Measurements from ENCODE around the gene GPLD1.
A peak's percentile ranks its signal among the peaks of the same experiment; 100 is the strongest.

Gene GPLD1

DNA sequence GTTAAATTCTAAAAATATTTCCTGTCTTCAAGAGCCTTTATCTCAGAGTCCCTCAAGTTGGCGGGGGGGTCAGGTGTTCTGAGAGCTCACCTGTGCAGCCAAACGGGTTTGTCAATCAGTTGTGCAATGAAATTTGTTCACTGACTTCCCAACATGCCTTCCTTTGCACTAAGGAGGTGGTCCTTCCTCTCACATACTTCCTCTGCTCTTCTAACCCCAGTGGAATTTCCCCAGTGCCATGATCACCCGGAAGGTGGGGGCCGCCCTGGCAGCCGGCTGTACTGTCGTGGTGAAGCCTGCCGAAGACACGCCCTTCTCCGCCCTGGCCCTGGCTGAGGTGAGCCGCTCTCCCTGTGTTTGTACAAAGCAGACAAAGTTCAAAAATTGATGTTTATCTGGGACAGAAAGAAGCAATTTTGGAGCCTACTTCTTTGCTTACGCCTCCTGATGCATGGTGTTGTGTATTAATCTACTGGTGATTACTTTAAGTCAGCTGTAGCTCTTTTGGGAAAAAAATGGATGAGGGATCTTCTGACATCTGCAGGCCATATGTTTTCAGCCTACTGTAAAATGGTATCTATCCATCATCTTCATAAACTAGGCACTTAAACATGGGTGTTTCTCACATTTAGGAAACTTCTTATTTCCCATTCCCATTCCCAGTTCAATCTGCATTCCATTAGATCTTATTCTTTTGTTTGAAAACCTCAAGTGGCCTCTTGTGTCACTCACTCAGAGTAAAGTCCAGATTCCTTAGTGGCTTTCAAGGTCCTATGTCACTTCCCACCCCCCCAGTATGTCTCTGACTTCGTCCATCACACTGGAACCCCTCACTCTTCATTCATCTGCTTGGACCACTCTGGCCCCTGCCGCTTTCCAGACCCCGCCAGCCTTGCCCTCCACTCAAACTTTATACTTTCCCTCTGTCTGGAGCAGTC is 15.5 kb upstream of the GPLD1 start:
- H3K36me3 ChIP-seq (ENCODE audit: low read depth) = no peaks in the 10 kb centered on the region
- no peak overlapping the region for H3K4me3 ChIP-seq (ENCODE audit: severe bottlenecking)
- no peaks in the 10 kb centered on the region for H3K9me3 ChIP-seq (ENCODE audit: severe bottlenecking)
- TF ChIP-seq, protein P1, sequence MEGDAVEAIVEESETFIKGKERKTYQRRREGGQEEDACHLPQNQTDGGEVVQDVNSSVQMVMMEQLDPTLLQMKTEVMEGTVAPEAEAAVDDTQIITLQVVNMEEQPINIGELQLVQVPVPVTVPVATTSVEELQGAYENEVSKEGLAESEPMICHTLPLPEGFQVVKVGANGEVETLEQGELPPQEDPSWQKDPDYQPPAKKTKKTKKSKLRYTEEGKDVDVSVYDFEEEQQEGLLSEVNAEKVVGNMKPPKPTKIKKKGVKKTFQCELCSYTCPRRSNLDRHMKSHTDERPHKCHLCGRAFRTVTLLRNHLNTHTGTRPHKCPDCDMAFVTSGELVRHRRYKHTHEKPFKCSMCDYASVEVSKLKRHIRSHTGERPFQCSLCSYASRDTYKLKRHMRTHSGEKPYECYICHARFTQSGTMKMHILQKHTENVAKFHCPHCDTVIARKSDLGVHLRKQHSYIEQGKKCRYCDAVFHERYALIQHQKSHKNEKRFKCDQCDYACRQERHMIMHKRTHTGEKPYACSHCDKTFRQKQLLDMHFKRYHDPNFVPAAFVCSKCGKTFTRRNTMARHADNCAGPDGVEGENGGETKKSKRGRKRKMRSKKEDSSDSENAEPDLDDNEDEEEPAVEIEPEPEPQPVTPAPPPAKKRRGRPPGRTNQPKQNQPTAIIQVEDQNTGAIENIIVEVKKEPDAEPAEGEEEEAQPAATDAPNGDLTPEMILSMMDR (IDR thresholded peaks at IDR 0.05; ENCODE audit: poor library complexity, severe bottlenecking) = no peak
- no peaks in the 10 kb centered on the region for H3K27me3 ChIP-seq (ENCODE audit: insufficient read depth, poor library complexity, severe bottlenecking)
- no peak for DNase-seq (ENCODE audit: low spot score)
- H3K27ac ChIP-seq (ENCODE audit: poor library complexity, severe bottlenecking) = no peak overlapping the region
- ATAC-seq (ENCODE audit: low read depth) = peak; percentile 86
- peaks cover 10% of the 10 kb centered on the region for H3K4me1 ChIP-seq (ENCODE audit: insufficient read depth, poor library complexity, severe bottlenecking)

DNA sequence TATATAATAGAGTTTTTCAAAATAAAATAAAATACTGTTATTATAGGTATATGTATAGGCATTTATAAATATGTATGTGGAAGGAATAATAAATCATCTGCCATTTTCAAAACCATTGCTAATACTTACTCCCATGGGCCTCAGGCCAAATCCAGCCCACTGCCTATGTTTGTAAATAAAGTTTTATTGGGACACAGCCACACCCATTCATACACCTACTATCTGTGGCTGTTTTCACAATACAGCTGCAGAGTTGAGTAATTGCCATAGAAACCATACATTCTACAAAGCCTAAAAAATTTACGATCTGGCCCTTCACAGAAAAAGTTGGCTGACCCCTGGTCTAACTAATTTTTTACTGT is 14.9 kb upstream of the GPLD1 start:
- Histone ChIP-seq H3K36me3 (ENCODE audit: low read depth) (no peaks in the 10 kb centered on the region), H3K4me3 (ENCODE audit: severe bottlenecking) (no peak overlapping the region), H3K27me3 (ENCODE audit: insufficient read depth, poor library complexity, severe bottlenecking) (no peaks in the 10 kb centered on the region), H3K9me3 (ENCODE audit: severe bottlenecking) (no peaks in the 10 kb centered on the region), H3K4me1 (ENCODE audit: insufficient read depth, poor library complexity, severe bottlenecking) (peaks cover 10% of the 10 kb centered on the region), H3K27ac (ENCODE audit: poor library complexity, severe bottlenecking) (no peak overlapping the region)
- TF ChIP-seq, protein P1 (IDR thresholded peaks at IDR 0.05; ENCODE audit: poor library complexity, severe bottlenecking) = no peak
- DNase-seq (ENCODE audit: low spot score) (no peak), ATAC-seq (ENCODE audit: low read depth) (peak; percentile 40)

DNA sequence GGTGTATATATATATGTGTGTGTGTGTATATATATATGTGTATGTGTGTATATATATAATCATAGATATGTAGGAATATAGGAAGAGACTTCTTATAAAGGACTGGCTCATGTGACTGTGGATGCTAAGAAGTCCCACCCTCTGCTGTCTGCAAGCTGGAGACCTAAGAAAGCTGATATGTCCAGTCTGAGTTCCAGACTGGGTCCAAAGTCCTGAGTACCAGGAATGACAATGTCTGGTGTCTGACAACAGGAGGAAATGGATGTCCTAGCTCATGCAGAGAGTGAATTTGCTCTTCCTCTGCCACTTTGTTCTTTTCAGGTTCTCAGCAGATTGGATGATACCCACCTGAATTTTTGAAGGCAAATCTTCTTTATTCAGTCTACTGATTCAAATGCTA is 12.5 kb upstream of the GPLD1 start:
- DNase-seq (ENCODE audit: low spot score) = no peak
- Histone ChIP-seq H3K27me3 (ENCODE audit: insufficient read depth, poor library complexity, severe bottlenecking) (no peaks in the 10 kb centered on the region), H3K4me1 (ENCODE audit: insufficient read depth, poor library complexity, severe bottlenecking) (peaks cover 10% of the 10 kb centered on the region), H3K9me3 (ENCODE audit: severe bottlenecking) (no peaks in the 10 kb centered on the region), H3K36me3 (ENCODE audit: low read depth) (no peaks in the 10 kb centered on the region), H3K27ac (ENCODE audit: poor library complexity, severe bottlenecking) (no peak overlapping the region), H3K4me3 (ENCODE audit: severe bottlenecking) (no peak overlapping the region)
- TF ChIP-seq, protein P1 (IDR thresholded peaks at IDR 0.05; ENCODE audit: poor library complexity, severe bottlenecking) = no peak
- ATAC-seq (ENCODE audit: low read depth) = no peak

DNA sequence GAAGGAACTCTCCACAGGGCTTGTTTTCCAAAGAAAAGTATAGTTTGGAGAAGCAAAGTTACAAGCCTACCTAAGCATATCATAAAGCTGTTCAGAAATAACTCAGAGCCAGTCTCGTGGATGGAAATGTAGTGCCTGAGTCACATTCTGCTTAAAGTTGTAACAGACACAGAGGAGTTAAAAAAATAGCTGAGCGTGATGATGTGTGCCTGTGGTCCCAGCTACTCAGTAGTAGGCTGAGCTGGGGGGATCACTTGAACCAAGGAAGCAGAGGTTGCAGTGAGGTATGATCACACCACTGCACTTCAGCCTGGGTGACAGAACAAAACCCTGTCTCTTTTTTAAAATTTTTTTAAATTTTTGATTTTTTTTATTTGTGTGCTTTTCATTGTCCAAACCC is 12.0 kb upstream of the GPLD1 start:
- Histone ChIP-seq H3K36me3 (ENCODE audit: low read depth) (no peaks in the 10 kb centered on the region), H3K9me3 (ENCODE audit: severe bottlenecking) (no peaks in the 10 kb centered on the region), H3K27ac (ENCODE audit: poor library complexity, severe bottlenecking) (no peak overlapping the region), H3K27me3 (ENCODE audit: insufficient read depth, poor library complexity, severe bottlenecking) (no peaks in the 10 kb centered on the region), H3K4me1 (ENCODE audit: insufficient read depth, poor library complexity, severe bottlenecking) (peaks cover 10% of the 10 kb centered on the region), H3K4me3 (ENCODE audit: severe bottlenecking) (no peak overlapping the region)
- TF ChIP-seq, protein P1 (IDR thresholded peaks at IDR 0.05; ENCODE audit: poor library complexity, severe bottlenecking) = no peak
- no peak for DNase-seq (ENCODE audit: low spot score)
- ATAC-seq (ENCODE audit: low read depth) = no peak

DNA sequence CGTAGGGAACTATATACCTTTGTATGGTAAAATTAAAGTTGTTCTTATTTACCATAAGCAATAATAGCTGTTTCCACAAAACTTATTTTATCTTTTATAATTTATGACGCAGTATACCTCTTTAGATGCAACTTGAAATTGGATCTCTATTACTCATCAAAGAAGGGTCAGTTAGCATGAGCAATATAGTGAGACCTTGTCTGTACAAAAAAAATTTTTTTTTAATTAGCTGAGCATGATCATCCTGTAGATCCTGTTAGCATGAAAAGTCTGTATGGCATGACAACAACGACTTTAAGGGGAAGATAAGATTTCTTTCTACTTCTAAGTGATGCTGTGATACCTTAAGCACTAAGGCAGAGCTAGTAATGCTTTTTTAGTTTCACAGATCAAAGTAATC is 11.3 kb upstream of the GPLD1 start:
- Histone ChIP-seq H3K9me3 (ENCODE audit: severe bottlenecking) (no peaks in the 10 kb centered on the region), H3K27me3 (ENCODE audit: insufficient read depth, poor library complexity, severe bottlenecking) (no peaks in the 10 kb centered on the region), H3K36me3 (ENCODE audit: low read depth) (no peaks in the 10 kb centered on the region), H3K4me3 (ENCODE audit: severe bottlenecking) (no peak overlapping the region), H3K27ac (ENCODE audit: poor library complexity, severe bottlenecking) (no peak overlapping the region), H3K4me1 (ENCODE audit: insufficient read depth, poor library complexity, severe bottlenecking) (peaks cover 10% of the 10 kb centered on the region)
- no peak for DNase-seq (ENCODE audit: low spot score)
- no peak for ATAC-seq (ENCODE audit: low read depth)
- TF ChIP-seq, protein P1 (IDR thresholded peaks at IDR 0.05; ENCODE audit: poor library complexity, severe bottlenecking) = no peak
